K562 (cell line): ENCODE results near the gene CUX1. TPM values are rescaled to one million over a fixed set of nuclear protein-coding genes. Genes with fewer than 3 reads are reported as not detected.

ENCODE experiments used
- CHD4 ChIP-seq: fragments of 200-600 bp; sonication (generic); IDR thresholded peaks from 3 replicates; pipeline ENCODE4 v1.6.1; 2012; ENCODE audit warnings: low read depth, mild to moderate bottlenecking, mixed read lengths, low read length, inconsistent platforms; ENCODE audit not compliant: insufficient read depth, insufficient replicate concordance, poor library complexity, severe bottlenecking
- SRSF3 ChIP-seq: fragments of 200-400 bp; formaldehyde crosslinking; IDR thresholded peaks from 2 replicates; pipeline ENCODE4 v1.6.1; 2016; ENCODE audit warnings: mild to moderate bottlenecking, low read length, moderate library complexity; ENCODE audit not compliant: insufficient read depth
- polyA plus RNA-seq, 8 experiments: library from polyadenylated mRNA; depleted of rRNA in 4 of 8; stranded (reverse) in 5 of 8; unstranded in 3 of 8; fragments of >200 nt; fragmentation: Nextera tagmentation in 2 of 8; fragmentation: Illumina TruSeq in 1 of 8; extraction: Ambion mirVana in 2 of 8; extraction: Trizol in 1 of 8; gene quantifications; 2 replicates each; pipeline versions ENCODE4 v1.2.1 to v1.2.3, GENCODE V29; 2011 to 2014; ENCODE audit warnings: inconsistent platforms in 1 of 8, missing spikeins in 1 of 8
- total RNA-seq, 7 experiments: library from RNA; depleted of rRNA in 6 of 7; stranded (reverse); fragments of >200 nt in 6 of 7; fragmentation: Illumina TruSeq in 2 of 7; extraction: Trizol in 2 of 7; gene quantifications; 2 replicates each; pipeline versions ENCODE4 v1.2.1 to v1.2.3, GENCODE V29; 2011 to 2021; ENCODE audit warnings: low replicate concordance in 1 of 7
- TF ChIP-seq, protein P1 (sequence below): fragments of 450-650 bp; IDR thresholded peaks from 2 replicates; pipeline ENCODE4 v1.6.1; 2016; ENCODE audit warnings: low read depth

The CUX1 gene
- total and polyA plus RNA-seq, 9 of the 15 experiments (the other 6 are each of a cell fraction or from before 2014, with no cell fraction given): 3.6 to 55.3 (median 25.2) TPM

DNA sequence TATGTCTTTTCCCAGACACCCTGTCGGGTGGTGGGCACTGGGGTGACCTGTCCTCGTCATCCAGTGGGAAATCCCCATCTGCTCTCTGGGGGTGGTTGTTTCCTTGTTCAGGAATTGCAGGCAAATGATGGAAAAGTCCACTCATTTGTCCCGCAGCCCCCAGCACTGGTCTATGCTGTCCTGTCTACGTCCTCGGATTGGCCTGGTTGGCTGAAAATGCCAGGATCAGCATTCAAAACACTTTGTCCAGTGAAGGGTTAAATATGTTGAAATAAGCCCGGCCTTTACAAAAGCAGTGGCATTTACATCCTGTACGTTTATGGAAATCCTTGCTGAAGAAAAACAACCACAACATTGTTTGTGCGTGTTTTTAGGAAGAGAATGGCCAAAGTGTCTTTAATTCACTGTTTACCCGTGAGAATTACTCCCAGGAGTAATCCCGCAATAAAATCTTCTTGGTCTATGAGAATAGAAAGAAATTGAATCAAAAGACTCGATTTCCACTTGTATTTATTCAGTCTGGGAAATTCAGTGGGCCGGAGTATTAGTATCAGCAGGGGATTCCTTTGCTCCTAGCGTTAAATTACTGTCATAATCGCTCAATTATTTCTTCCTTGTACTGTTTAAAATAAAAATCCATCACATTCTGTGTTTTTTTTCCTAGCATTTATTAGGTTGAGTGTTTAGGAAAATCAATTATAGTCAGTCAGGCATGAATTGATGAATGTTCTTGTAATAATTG, 352.4 kb downstream of the CUX1 start (continued):
- TF ChIP-seq, protein P1, sequence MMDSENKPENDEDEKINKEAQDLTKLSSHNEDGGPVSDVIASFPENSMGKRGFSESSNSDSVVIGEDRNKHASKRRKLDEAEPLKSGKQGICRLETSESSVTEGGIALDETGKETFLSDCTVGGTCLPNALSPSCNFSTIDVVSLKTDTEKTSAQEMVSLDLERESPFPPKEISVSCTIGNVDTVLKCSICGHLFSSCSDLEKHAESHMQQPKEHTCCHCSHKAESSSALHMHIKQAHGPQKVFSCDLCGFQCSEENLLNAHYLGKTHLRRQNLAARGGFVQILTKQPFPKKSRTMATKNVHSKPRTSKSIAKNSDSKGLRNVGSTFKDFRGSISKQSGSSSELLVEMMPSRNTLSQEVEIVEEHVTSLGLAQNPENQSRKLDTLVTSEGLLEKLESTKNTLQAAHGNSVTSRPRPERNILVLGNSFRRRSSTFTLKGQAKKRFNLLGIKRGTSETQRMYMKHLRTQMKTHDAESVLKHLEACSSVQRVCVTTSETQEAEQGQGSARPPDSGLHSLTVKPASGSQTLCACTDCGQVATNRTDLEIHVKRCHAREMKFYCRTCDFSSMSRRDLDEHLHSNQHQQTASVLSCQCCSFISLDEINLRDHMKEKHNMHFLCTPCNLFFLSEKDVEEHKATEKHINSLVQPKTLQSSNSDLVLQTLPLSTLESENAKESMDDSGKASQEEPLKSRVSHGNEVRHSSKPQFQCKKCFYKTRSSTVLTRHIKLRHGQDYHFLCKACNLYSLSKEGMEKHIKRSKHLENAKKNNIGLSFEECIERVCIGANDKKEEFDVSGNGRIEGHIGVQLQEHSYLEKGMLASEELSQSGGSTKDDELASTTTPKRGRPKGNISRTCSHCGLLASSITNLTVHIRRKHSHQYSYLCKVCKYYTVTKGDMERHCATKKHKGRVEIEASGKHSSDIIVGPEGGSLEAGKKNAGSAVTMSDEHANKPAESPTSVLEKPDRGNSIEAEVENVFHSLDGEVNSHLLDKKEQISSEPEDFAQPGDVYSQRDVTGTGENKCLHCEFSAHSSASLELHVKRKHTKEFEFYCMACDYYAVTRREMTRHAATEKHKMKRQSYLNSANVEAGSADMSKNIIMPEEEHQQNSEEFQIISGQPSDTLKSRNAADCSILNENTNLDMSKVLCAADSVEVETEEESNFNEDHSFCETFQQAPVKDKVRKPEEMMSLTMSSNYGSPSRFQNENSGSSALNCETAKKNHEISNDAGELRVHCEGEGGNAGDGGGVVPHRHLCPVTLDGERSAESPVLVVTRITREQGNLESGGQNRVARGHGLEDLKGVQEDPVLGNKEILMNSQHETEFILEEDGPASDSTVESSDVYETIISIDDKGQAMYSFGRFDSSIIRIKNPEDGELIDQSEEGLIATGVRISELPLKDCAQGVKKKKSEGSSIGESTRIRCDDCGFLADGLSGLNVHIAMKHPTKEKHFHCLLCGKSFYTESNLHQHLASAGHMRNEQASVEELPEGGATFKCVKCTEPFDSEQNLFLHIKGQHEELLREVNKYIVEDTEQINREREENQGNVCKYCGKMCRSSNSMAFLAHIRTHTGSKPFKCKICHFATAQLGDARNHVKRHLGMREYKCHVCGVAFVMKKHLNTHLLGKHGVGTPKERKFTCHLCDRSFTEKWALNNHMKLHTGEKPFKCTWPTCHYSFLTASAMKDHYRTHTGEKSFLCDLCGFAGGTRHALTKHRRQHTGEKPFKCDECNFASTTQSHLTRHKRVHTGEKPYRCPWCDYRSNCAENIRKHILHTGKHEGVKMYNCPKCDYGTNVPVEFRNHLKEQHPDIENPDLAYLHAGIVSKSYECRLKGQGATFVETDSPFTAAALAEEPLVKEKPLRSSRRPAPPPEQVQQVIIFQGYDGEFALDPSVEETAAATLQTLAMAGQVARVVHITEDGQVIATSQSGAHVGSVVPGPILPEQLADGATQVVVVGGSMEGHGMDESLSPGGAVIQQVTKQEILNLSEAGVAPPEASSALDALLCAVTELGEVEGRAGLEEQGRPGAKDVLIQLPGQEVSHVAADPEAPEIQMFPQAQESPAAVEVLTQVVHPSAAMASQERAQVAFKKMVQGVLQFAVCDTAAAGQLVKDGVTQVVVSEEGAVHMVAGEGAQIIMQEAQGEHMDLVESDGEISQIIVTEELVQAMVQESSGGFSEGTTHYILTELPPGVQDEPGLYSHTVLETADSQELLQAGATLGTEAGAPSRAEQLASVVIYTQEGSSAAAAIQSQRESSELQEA: no peak
- TF ChIP-seq SRSF3 (no peak), CHD4 (no peak)
